Cardiac muscle cell (in vitro differentiated cells and primary cell): ENCODE results near the gene DHRS4. TPM values are rescaled to one million over a fixed set of nuclear protein-coding genes. Genes with fewer than 3 reads are reported as not detected.

Experiments
- DNase-seq, 2 donors: peaks; one replicate each; pipeline versions ENCODE4 v3.0.0 to v3.0.0-alpha.2; 2010 to 2017; ENCODE audit warnings: low read depth in 1 of 2, low spot score in 1 of 2
- H3K27ac ChIP-seq: fragments of 200-600 bp; sonication (generic); 2 replicates; pipeline ENCODE4 v1.5.1; 2016
- H3K27me3 ChIP-seq: fragments of 200-600 bp; sonication (generic); 2 replicates; pipeline ENCODE4 v1.6.0; 2016; ENCODE audit warnings: control low read depth
- H3K36me3 ChIP-seq: fragments of 200-600 bp; sonication (generic); 2 replicates; pipeline ENCODE4 v1.5.1; 2016; ENCODE audit warnings: control low read depth
- H3K4me1 ChIP-seq: fragments of 200-600 bp; sonication (generic); 2 replicates; pipeline ENCODE4 v1.8.1; 2017; ENCODE audit warnings: low read depth, mild to moderate bottlenecking, mixed run types
- H3K4me3 ChIP-seq: fragments of 200-600 bp; sonication (generic); 2 replicates; pipeline ENCODE4 v1.5.1; 2016; ENCODE audit warnings: mild to moderate bottlenecking
- H3K9me3 ChIP-seq: fragments of 200-600 bp; sonication (generic); 2 replicates; pipeline ENCODE4 v1.5.1; 2017; ENCODE audit warnings: low read depth, mild to moderate bottlenecking, control low read depth
- polyA plus RNA-seq: library from polyadenylated mRNA; unstranded; fragments of >200 nt; fragmentation: Nextera tagmentation; extraction: Ambion mirVana; gene quantifications from 2 replicates; pipeline ENCODE4 v1.2.1, GENCODE V29; 2016
- total RNA-seq: library from RNA; depleted of rRNA; stranded (reverse); fragments of >200 nt; gene quantifications from 2 replicates; pipeline ENCODE4 v1.2.3, GENCODE V29; 2016
- TF ChIP-seq, protein P1 (sequence below): IDR thresholded peaks from 2 replicates; pipeline ENCODE4 v1.5.1; 2012; ENCODE audit warnings: low read depth, mild to moderate bottlenecking, low read length

The DHRS4 gene
- total and polyA plus RNA-seq, 2 experiments from 2014 or later: 44.9 to 62.2 TPM

- Histone ChIP-seq H3K4me3 (no peak overlapping the region), H3K27me3 (no peaks in the 10 kb centered on the region), H3K36me3 (no peaks in the 10 kb centered on the region), H3K27ac (no peak overlapping the region), H3K9me3 (no peaks in the 10 kb centered on the region), H3K4me1 (no peaks in the 10 kb centered on the region)
- TF ChIP-seq, protein P1, sequence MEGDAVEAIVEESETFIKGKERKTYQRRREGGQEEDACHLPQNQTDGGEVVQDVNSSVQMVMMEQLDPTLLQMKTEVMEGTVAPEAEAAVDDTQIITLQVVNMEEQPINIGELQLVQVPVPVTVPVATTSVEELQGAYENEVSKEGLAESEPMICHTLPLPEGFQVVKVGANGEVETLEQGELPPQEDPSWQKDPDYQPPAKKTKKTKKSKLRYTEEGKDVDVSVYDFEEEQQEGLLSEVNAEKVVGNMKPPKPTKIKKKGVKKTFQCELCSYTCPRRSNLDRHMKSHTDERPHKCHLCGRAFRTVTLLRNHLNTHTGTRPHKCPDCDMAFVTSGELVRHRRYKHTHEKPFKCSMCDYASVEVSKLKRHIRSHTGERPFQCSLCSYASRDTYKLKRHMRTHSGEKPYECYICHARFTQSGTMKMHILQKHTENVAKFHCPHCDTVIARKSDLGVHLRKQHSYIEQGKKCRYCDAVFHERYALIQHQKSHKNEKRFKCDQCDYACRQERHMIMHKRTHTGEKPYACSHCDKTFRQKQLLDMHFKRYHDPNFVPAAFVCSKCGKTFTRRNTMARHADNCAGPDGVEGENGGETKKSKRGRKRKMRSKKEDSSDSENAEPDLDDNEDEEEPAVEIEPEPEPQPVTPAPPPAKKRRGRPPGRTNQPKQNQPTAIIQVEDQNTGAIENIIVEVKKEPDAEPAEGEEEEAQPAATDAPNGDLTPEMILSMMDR: no peak
- no peak for DNase-seq
Observed at GRCh38 chr14:23933742-23934128, 19.8 kb upstream of the DHRS4 start.

DNA sequence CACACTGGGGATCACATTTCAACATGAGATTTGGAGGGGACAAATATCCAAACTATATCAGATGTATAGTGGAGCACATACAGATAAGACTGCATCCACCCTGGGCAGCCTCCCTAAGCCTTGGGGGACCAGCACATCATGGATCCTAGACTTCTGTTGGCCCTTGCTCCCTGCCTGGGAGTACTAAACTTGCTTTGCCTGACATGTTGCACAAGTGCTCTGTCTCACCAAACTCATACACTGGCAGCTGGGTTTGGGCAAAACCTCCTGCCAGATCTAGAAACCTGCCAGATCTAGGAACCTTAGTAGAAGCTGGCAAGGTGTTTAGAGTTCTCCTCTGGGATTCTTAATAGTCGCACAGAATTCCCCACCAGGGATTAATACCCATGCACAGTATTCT, 18.4 kb upstream of the DHRS4 start:
- no peak for DNase-seq
- Histone ChIP-seq H3K27me3 (no peaks in the 10 kb centered on the region), H3K36me3 (no peaks in the 10 kb centered on the region), H3K9me3 (no peaks in the 10 kb centered on the region), H3K27ac (no peak overlapping the region), H3K4me3 (no peak overlapping the region), H3K4me1 (no peaks in the 10 kb centered on the region)
- TF ChIP-seq, protein P1: no peak

DNA sequence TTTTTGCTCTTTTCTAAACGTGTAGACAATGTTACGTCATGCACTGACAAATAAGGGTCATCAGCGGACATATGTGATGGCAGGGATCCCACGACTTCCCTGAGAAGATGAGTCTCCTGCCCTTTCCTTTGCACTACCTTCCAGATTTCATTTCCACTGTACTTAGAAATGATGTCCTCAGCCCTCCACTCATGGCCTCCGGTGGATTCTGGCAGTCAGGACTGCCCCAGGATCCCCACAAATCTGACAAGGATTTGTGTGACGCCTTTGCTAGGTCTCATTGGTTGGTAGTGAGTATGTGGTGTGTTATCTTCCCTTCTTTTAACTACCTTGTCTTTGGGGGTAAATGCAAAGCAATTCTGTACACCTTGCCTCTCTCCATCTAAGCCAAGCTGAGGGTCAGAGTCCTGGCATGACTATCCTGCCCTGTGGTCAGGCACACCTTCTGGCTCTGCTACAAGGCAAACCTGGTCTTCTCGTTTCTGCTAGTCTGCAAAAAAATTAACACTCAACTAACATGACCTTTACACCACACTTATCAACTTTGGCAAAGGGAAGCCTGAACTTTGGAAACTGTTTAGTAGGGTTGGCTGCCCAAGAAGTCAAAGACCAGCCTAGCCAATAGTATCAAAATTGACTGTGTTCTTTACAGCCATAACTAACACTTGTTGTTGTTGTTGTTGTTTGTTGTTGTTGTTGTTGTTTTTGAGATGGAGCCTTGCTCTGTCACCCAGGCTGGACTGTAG, 17.3 kb upstream of the DHRS4 start:
- no peak overlapping the region for H3K4me3 ChIP-seq
- TF ChIP-seq, protein P1: no peak
- H3K27ac ChIP-seq: no peak overlapping the region
- no peaks in the 10 kb centered on the region for H3K4me1 ChIP-seq
- no peaks in the 10 kb centered on the region for H3K9me3 ChIP-seq
- DNase-seq: no peak
- peaks cover 3% of the 10 kb centered on the region for H3K36me3 ChIP-seq
- no peaks in the 10 kb centered on the region for H3K27me3 ChIP-seq

GRCh38 chr14:23937203-23937602, 16.4 kb upstream of the DHRS4 start:
- Histone ChIP-seq H3K36me3 (peaks cover 3% of the 10 kb centered on the region), H3K4me1 (no peaks in the 10 kb centered on the region), H3K27me3 (no peaks in the 10 kb centered on the region), H3K9me3 (no peaks in the 10 kb centered on the region), H3K4me3 (no peak overlapping the region), H3K27ac (no peak overlapping the region)
- DNase-seq: no peak
- TF ChIP-seq, protein P1: no peak

GRCh38 chr14:23938823-23939222, 14.7 kb upstream of the DHRS4 start:
- Histone ChIP-seq H3K36me3 (peaks cover 3% of the 10 kb centered on the region), H3K4me1 (no peaks in the 10 kb centered on the region), H3K4me3 (no peak overlapping the region), H3K27me3 (no peaks in the 10 kb centered on the region), H3K9me3 (no peaks in the 10 kb centered on the region), H3K27ac (no peak overlapping the region)
- DNase-seq: no peak
- TF ChIP-seq, protein P1: no peak
